H1 (cell line): ENCODE measurements around the gene HTRA2. TPM values are rescaled to one million over a fixed set of nuclear protein-coding genes. Genes with fewer than 3 reads are reported as not detected.
A peak's percentile ranks its signal among the peaks of the same experiment; 100 is the strongest.

Source experiments
- ATF2 ChIP-seq: IDR thresholded peaks from 2 replicates; pipeline ENCODE4 v1.6.1; 2012; ENCODE audit warnings: low read length, inconsistent platforms
- BRCA1 ChIP-seq: IDR thresholded peaks from 2 replicates; pipeline ENCODE4 v1.6.1; 2012; ENCODE audit warnings: low read depth, low read length, improper control_type of control experiment
- CBX8 ChIP-seq: fragments of 300-800, 300-1000 bp; sonication (generic); IDR thresholded peaks from 2 replicates; pipeline ENCODE4 v1.7.1; 2016; ENCODE audit warnings: low read depth, low read length, borderline replicate concordance
- CTBP2 ChIP-seq: IDR thresholded peaks from 2 replicates; pipeline ENCODE4 v1.7.0; 2011; ENCODE audit warnings: borderline replicate concordance, mild to moderate bottlenecking, moderate library complexity, mixed read lengths, low read length; ENCODE audit not compliant: insufficient read depth, insufficient read length
- GTF2F1 ChIP-seq: IDR thresholded peaks from 2 replicates; pipeline ENCODE4 v1.6.1; 2012; ENCODE audit warnings: low read depth, low read length, improper control_type of control experiment, borderline replicate concordance
- HDAC6 ChIP-seq: IDR thresholded peaks from one replicate; pipeline ENCODE4 v1.7.1; 2012; ENCODE audit warnings: low read depth, mild to moderate bottlenecking, inconsistent platforms, low read length, moderate library complexity
- KDM5A ChIP-seq: fragments of 200-600 bp; IDR thresholded peaks from 2 replicates; pipeline ENCODE4 v1.7.1; 2012; ENCODE audit warnings: mild to moderate bottlenecking, low read length, inconsistent platforms, mixed read lengths
- MAX ChIP-seq: IDR thresholded peaks from 2 replicates; pipeline ENCODE4 v1.6.1; 2012; ENCODE audit warnings: inconsistent platforms
- NANOG ChIP-seq: IDR thresholded peaks from 2 replicates; pipeline ENCODE4 v1.6.1; 2011; ENCODE audit warnings: low read length, low read depth, mild to moderate bottlenecking, inconsistent platforms; ENCODE audit not compliant: insufficient read depth, poor library complexity, severe bottlenecking
- POLR2AphosphoS5 ChIP-seq: IDR thresholded peaks from 2 replicates; pipeline ENCODE4 v1.6.1; 2011; ENCODE audit warnings: low read depth, low read length
- RAD21 ChIP-seq, 2 experiments: IDR thresholded peaks in 1 of 2; conservative IDR thresholded peaks in 1 of 2; 2 replicates each; pipeline ENCODE4 v1.6.1; 2011; ENCODE audit warnings: low read depth in 2 of 2, low read length in 2 of 2, improper control_type of control experiment in 1 of 2, inconsistent platforms in 1 of 2, mild to moderate bottlenecking in 1 of 2, moderate library complexity in 1 of 2
- RBBP5 ChIP-seq: IDR thresholded peaks from 2 replicates; pipeline ENCODE4 v1.7.1; 2012; ENCODE audit warnings: low read depth, mild to moderate bottlenecking, inconsistent platforms, low read length, moderate library complexity, borderline replicate concordance
- RFX5 ChIP-seq: IDR thresholded peaks from 2 replicates; pipeline ENCODE4 v1.6.1; 2011; ENCODE audit warnings: low read depth, low read length, improper control_type of control experiment, borderline replicate concordance
- RXRA ChIP-seq: IDR thresholded peaks from 2 replicates; pipeline ENCODE4 v1.6.1; 2011; ENCODE audit warnings: low read depth, mild to moderate bottlenecking, low read length, moderate library complexity; ENCODE audit not compliant: insufficient read depth
- SAP30 ChIP-seq: fragments of 300-600 bp; sonication (generic); IDR thresholded peaks from 2 replicates; pipeline ENCODE4 v1.7.1; 2012; ENCODE audit warnings: low read length, moderate library complexity, mild to moderate bottlenecking, inconsistent platforms; ENCODE audit not compliant: insufficient read depth, insufficient replicate concordance
- SIN3A ChIP-seq, 2 experiments: IDR thresholded peaks in 1 of 2; conservative IDR thresholded peaks in 1 of 2; 2 replicates each; pipeline ENCODE4 v1.6.1; 2011 to 2012; ENCODE audit warnings: low read length in 2 of 2, improper control_type of control experiment in 1 of 2, low read depth in 1 of 2, mild to moderate bottlenecking in 1 of 2
- SP1 ChIP-seq: IDR thresholded peaks from 2 replicates; pipeline ENCODE4 v1.6.1; 2011; ENCODE audit warnings: low read depth, low read length
- SP2 ChIP-seq: IDR thresholded peaks from 2 replicates; pipeline ENCODE4 v1.6.1; 2012; ENCODE audit warnings: mild to moderate bottlenecking, low read length, inconsistent platforms
- SP4 ChIP-seq: IDR thresholded peaks from 2 replicates; pipeline ENCODE4 v1.6.1; 2012; ENCODE audit warnings: low read length, inconsistent platforms
- TAF1 ChIP-seq: IDR thresholded peaks from 2 replicates; pipeline ENCODE4 v1.6.1; 2011; ENCODE audit warnings: mild to moderate bottlenecking, low read depth, low read length
- YY1 ChIP-seq: IDR thresholded peaks from 2 replicates; pipeline ENCODE4 v1.6.1; 2011; ENCODE audit warnings: low read depth, mild to moderate bottlenecking, low read length
- polyA plus RNA-seq, 7 experiments: library from polyadenylated mRNA; depleted of rRNA in 3 of 7; stranded (reverse) in 5 of 7; unstranded in 2 of 7; fragments of >200 nt in 5 of 7; fragments of 200-250 nt in 2 of 7; gene quantifications; 1 replicate in 5 of 7; 2 replicates in 1 of 7; 4 replicates in 1 of 7; pipeline versions ENCODE4 v1.2.1 to v1.2.3, GENCODE V29; 2011 to 2013; ENCODE audit warnings: missing spikeins in 2 of 7, mixed read lengths in 2 of 7
- total RNA-seq: library from RNA; stranded (reverse); fragmentation: NEBNext Ultra II Directional; extraction: Animal tissue kit (Norgen Biotek cat#: 25700); gene quantifications from 2 replicates; pipeline ENCODE4 v1.2.1, GENCODE V29; 2021

The HTRA2 gene
- total and polyA plus RNA-seq, 2 of the 8 experiments (the other 6 are each of a cell fraction or from before 2014, with no cell fraction given), result 21.6 to 37.6 TPM

GRCh38 chr2:74553892-74554819, 24.4 kb downstream of the HTRA2 start, which contains the start of the genes DOK1 and LOXL3 (continued):
- TF ChIP-seq ATF2 (peak; percentile 98), POLR2AphosphoS5 (peak; percentile 31), CBX8 (no peak), YY1 (no peak), SP2 (no peak), GTF2F1 (no peak), SIN3A (conservative IDR thresholded peaks at IDR 0.05 in 1 of 2, IDR thresholded peaks at IDR 0.05 in 1 of 2; ENCODE audit: low read depth in 1 of 2, low read length in 2 of 2) (no peak), RXRA (no peak), HDAC6 (no peak), TAF1 (peak; percentile 28), RFX5 (no peak), CTBP2 (no peak), NANOG (no peak), RAD21 (IDR thresholded peaks at IDR 0.05 in 1 of 2, conservative IDR thresholded peaks at IDR 0.05 in 1 of 2; ENCODE audit: low read depth in 2 of 2, low read length in 2 of 2) (no peak), MAX (no peak; the same call in 1 of the 2 replicates), SAP30 (no peak), BRCA1 (no peak; the same call in 1 of the 2 replicates), SP4 (peak; percentile 89), RBBP5 (peak; percentile 93), KDM5A (no peak), SP1 (no peak)
